ENCODE data around the gene TRPM3.

GRCh38 chr9:70537084-70537483 is 584.3 kb downstream of the TRPM3 start:
- TF ChIP-seq POLR2A (IDR thresholded peaks at IDR 0.05; ENCODE audit: extremely low read depth, insufficient read length): no peak
- no peak for TF ChIP-seq CTCF (IDR thresholded peaks at IDR 0.05; ENCODE audit: low read depth, low read length)
